Measurements from ENCODE around the gene ZNF281. TPM values are rescaled to one million over a fixed set of nuclear protein-coding genes. Genes with fewer than 3 reads are reported as not detected.
"Not testable (repeated sequence)": the region's sequence is repeated elsewhere in the genome, so short reads cannot be mapped to it uniquely, and the experiment has no call there.

ZNF281 gene
- total RNA-seq, 1 donor from 2014 or later: 19.7 TPM

DNA sequence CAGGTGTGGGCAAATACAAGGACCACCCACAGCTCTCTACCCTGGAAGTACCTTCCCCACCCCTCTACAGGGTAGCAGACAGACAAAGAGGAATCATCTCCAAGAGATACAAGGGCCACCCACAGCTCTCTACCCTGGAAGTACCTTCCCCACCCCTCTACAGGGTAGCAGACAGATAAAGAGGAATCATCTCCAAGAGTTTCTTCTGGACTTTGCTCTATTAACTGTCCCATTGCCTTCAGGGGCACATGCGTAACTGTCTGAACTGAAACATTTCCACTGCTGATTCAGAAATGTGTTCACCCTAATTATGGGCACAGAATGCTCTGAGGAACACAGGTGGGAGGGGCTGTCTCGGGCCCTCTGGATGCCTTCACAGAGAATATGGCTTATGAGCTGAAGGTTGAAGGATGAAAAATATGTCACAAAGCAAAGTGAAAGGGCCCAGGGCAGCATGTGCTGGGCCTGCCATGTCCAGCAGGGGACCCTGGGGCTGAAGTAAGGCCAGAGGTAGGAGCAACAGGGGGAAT is 43.9 kb downstream of the ZNF281 start:
- intact Hi-C loops (cut with micrococcal nuclease): no loop called here

DNA sequence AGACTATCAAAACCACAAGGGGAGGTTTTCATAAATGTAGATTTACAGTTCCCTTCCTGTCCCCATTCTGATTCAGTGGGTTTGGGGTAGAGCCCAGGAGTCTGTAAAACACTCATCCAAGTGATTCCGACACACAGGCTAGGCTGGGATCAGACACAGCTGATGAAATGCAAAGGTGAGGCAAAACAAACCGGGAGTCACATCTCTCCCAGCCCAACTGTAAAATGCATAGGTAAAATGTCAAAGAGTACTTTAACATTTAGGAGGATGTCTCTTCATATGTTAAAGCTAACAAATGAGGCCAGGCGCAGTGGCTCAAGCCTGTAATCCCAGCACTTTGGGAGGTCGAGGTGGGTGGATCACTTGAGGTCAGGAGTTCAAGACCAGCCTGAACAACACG is 45.0 kb downstream of the ZNF281 start:
- intact Hi-C loops (cut with micrococcal nuclease): no loop called here

DNA sequence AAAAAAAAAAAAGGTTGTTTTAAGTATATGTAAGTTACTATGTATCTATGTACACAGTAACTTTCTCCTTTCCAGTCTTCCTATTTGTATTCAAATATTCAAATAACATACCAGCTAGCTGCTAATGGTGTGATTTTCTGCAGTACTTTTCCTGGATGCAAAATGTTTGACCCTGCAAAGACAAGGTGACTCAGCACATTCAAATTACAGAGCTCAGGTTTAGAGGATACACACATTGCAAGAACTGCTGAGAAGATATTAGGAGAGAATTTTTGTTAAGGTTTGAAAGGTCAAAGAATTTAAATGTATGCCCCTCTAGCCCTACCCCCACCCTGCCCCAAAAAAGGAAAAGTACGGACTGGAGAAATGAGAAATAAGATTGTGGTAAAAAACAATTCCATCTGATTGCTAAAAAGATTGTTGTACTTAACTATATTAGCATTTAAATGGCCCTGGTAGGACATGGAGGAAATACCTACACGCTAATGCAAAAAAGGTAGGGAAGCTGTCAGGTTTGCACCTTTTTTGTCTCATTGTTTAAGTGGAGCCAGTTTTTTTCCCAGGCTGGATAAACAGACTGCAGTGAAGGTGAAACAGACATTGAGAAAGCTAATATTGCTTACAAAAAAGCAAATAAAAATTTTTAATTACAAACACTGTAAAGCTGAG is 45.6 kb downstream of the ZNF281 start:
- intact Hi-C loops (cut with micrococcal nuclease): no loop called here

DNA sequence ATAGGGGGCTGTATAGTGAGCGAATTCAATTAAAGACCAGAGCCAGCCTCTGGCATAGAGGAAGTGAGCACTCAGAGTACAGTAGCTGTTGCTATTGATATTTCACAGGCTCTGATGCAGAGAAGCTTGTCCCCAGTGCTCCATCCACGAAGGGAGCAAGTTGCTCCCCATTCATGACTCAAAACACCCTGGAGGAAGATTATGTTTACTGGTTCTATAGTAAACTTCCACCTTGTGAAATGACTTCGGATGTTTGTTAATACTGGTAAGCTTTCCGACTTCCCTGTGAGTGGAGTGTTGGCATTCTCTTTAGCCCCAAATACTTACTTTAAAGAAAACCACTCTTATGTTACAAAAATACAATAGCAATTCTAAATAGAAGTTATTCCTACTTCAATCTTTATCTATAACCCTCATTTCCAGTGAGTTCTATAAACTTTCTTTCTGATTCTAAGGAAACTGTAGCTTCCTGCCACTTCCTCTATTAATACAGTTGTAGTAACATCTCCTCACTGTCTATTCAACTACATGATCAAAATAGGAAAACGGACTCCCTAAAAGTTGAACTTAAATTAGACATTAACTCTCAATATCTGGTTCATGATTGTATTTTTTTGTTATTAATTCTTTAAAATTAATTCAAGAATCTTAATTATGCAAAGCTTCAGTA is 46.4 kb downstream of the ZNF281 start:
- intact Hi-C loops (cut with micrococcal nuclease): no loop called here

DNA sequence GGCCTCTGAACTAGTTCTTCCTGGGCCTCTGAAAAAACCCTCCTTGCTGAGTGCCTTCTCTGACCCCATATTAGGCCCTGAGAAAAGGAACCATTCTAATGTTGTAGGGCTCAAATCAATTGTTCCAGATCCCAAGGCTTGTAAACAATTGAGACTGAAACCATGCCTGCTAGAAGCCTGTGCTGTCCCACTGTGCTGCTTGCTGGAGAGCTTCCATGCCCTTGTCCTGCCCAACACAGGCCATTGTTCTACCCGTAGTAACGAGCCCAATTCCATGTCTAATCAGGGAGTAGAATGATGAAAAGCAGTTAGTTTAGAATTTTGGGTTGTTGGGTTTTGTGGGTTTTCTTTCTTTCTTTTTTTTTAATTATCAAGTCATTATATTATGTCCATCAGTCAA is 47.4 kb downstream of the ZNF281 start:
- intact Hi-C loops (cut with micrococcal nuclease): no loop called here

DNA sequence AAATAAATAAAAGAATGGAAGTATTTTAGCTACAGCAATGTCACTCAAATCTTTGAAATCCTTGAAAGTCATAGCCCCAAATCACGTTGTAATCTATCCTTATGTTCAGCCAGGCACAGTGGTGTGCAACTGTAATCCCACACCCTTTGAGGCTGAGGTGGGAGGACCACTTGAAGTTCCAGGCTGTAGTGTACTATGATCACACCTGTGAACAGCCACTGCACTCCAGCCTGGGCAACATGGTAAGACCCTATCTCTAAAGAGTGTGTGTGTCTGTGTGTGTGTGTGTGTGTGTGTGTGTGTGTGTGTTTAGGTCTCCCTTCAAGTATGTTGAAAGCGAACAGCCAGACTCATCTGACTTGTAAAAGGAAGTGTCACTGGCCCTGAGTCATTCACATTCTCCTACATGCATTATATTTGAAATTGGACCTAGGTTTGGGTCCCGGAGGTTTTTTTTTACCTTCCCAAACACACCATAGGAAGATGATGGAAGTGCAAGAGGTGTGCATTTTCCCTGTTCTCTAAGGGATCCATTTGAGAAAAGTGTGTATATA is 50.1 kb downstream of the ZNF281 start:
- intact Hi-C loops (cut with micrococcal nuclease): no loop called here

DNA sequence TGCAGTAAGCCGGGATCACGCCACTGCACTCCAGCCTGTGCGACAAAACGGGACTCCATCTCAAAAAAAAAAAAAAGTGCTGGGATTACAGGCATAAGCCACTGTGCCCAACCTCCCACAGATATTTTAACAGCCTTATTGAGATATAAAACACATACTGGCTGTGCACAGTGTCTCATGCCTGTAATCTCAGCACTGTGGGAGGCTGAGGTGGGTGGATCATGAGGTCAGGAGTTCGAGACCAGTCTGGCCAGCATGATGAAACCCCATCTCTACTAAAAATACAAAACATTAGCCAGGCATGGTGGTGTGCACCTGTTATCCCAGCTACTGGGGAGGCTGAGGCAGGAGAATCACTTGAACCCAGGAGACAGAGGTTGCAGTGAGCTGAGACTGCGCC is 51.9 kb downstream of the ZNF281 start:
- intact Hi-C loops (cut with micrococcal nuclease): not testable (repeated sequence)

DNA sequence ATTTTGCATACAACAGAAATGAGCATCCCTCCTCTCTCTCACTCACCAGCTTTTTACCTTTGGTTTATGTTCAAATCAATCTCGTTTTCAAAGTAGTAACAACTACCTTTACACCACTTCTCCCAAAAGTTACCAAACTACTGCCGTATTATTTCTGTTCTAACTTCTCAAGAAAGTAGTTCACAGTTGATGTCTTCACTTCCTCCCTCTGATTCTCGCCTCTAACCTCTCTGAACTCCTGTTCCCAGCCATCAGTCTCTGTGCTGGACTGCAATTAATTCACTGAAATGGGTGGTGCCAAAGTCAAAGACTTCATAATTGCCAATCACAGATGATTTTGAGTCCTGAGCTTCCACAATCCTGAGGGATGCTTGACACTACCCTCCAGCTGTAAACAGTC is 54.0 kb downstream of the ZNF281 start:
- intact Hi-C loops (cut with micrococcal nuclease): no loop called here

Other genes with a start within 250 kb of the ZNF281 start
- gene KIF14, start 210.7 kb upstream of the ZNF281 start, total RNA-seq: 17.0 and 17.8 TPM in 2 replicates

Data from T-helper 1 cell treated with Interleukin-12 subunit alpha and Interleukin-12 subunit beta and Interleukin-4 antibody, amounts not matched to agents 30 ng/mL and 1 ng/mL, for 36 hours (primary cell).